ENCODE data around the gene DHRS4. TPM values are rescaled to one million over a fixed set of nuclear protein-coding genes. Genes with fewer than 3 reads are reported as not detected.
"Not testable (repeated sequence)": the region's sequence is repeated elsewhere in the genome, so short reads cannot be mapped to it uniquely, and the experiment has no call there.

The DHRS4 gene
- total RNA-seq, 3 donors from 2014 or later, result 35.0 to 41.7 (median 36.8) TPM

DNA sequence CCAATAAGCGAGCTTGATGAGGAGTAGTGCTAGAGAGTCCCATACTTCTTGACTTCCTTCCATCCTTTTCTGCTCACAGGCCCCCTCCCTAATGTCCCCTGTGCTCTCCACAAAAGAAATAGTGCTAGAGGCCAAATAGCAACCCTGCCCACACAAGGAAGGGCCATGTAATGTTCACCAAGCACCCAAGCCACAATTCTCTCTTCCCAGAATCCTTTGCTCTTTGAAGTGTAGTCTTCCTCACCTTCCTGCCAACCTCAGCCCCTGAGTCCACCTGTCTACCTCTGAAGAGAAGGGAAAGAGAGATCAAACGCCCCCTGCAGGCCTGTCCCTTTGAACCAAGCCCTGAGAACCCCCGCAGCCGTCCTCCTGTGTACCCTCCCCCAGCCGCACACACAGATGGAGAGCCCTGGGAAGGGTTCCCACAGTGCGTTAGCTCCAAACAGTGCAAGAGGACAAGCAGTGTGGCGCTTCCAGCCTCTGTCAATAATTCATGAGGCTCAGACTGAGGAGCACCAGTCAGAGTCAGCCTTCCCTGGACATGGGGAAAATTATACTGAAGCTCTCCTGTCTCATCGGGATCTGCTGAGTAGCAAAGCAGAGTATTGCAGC, 1.9 kb upstream of the DHRS4 start:
- DNase-seq, result peak in 1 of 3 donors; percentile 34
- no peaks in the 10 kb centered on the region for H3K9me3 ChIP-seq
- TF ChIP-seq, protein P1, sequence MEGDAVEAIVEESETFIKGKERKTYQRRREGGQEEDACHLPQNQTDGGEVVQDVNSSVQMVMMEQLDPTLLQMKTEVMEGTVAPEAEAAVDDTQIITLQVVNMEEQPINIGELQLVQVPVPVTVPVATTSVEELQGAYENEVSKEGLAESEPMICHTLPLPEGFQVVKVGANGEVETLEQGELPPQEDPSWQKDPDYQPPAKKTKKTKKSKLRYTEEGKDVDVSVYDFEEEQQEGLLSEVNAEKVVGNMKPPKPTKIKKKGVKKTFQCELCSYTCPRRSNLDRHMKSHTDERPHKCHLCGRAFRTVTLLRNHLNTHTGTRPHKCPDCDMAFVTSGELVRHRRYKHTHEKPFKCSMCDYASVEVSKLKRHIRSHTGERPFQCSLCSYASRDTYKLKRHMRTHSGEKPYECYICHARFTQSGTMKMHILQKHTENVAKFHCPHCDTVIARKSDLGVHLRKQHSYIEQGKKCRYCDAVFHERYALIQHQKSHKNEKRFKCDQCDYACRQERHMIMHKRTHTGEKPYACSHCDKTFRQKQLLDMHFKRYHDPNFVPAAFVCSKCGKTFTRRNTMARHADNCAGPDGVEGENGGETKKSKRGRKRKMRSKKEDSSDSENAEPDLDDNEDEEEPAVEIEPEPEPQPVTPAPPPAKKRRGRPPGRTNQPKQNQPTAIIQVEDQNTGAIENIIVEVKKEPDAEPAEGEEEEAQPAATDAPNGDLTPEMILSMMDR (IDR thresholded peaks at IDR 0.05), result no peak
- H3K4me3 ChIP-seq, result no peak overlapping the region
- no peaks in the 10 kb centered on the region for H3K36me3 ChIP-seq (ENCODE audit: low read depth)
- intact Hi-C loops (cut with DNase I, micrococcal nuclease), result no loop called here
- no peak for ATAC-seq
- peaks cover 4% of the 10 kb centered on the region for H3K4me1 ChIP-seq (ENCODE audit: low read depth)

DNA sequence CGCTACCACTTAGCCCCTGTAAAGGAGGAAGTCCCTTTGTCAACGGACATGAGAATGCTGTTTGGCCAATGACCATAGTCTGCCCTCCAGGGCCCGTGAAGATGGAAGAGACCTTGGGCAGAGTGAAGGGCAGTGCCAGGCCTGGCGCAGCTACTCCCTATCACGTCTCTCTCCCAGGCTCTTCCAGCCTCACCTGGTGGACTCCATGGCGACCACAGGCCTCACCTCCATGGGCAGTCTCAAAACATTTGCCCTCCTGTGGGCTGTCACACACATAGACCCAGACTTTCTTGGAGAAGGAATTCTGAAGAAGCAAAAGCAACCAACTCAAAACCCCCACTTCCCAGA, 480 bp upstream of the DHRS4 start:
- H3K9me3 ChIP-seq; intact Hi-C loops (cut with DNase I, micrococcal nuclease); H3K36me3 ChIP-seq (ENCODE audit: low read depth); DNase-seq; H3K4me1 ChIP-seq (ENCODE audit: low read depth): not testable (repeated sequence)
- peak; percentile 8 for ATAC-seq
- peak overlapping the region; percentile 69 for H3K4me3 ChIP-seq

DNA sequence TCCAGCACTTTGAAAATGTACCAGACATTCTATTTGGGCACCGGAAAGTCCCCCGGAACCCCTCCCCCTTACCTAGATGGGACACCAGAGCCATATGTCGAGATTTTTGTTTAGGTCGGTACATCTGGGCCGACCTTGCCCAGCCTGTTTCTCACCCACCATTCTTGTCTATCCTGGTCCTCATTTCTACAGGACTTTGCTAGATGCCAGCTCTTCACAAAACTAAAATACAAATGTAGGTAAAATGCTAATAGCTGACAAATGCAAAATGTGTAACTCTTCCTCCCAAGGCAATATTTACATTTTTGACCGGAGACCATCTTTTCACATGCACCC, 677 bp downstream of the DHRS4 start:
- TF ChIP-seq, protein P1 (IDR thresholded peaks at IDR 0.05), result peak; percentile 2
- H3K4me1 ChIP-seq (ENCODE audit: low read depth); DNase-seq; H3K9me3 ChIP-seq; intact Hi-C loops (cut with DNase I, micrococcal nuclease); ATAC-seq; H3K36me3 ChIP-seq (ENCODE audit: low read depth); H3K4me3 ChIP-seq: not testable (repeated sequence)

DNA sequence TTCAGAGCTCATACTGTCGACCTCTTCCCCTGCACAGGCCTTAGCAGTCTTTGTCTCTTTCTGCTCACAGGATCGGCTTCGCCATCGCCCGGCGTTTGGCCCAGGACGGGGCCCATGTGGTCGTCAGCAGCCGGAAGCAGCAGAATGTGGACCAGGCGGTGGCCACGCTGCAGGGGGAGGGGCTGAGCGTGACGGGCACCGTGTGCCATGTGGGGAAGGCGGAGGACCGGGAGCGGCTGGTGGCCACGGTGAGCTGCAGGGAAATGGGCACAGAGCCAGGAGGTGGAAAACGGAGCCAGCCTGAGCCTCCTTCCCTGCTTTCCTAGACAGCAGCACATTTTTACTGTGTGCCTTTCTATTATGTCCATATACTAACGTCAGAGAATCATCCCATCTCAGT, 1.4 kb downstream of the DHRS4 start:
- H3K9me3 ChIP-seq; H3K4me1 ChIP-seq (ENCODE audit: low read depth); H3K4me3 ChIP-seq; intact Hi-C loops (cut with DNase I, micrococcal nuclease); H3K36me3 ChIP-seq (ENCODE audit: low read depth): not testable (repeated sequence)
- peak; percentile 68 for ATAC-seq
- peak; percentile 75 to 86 (median 84) for DNase-seq

DNA sequence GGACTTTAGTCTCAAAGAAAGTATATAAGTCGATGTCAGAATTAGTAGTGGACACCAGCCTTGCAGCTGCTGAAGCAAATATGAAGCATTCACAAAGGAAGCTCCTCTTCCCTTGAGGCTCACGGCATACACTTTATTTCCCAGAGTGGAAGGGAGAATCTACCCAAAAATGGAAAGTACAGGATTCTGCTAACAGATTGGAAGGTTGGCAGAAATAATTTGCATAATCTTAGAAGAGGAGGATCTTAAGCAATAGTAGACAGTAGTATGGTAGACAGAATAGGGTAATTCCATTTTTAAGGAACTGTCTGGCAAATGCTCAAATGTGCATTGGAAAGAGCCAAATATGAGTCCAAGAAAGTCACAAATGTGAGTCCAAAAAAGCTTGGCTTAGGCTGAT, 2.2 kb downstream of the DHRS4 start:
- H3K4me3 ChIP-seq; H3K36me3 ChIP-seq (ENCODE audit: low read depth); intact Hi-C loops (cut with DNase I, micrococcal nuclease); DNase-seq; ATAC-seq; H3K9me3 ChIP-seq; H3K4me1 ChIP-seq (ENCODE audit: low read depth): not testable (repeated sequence)

DNA sequence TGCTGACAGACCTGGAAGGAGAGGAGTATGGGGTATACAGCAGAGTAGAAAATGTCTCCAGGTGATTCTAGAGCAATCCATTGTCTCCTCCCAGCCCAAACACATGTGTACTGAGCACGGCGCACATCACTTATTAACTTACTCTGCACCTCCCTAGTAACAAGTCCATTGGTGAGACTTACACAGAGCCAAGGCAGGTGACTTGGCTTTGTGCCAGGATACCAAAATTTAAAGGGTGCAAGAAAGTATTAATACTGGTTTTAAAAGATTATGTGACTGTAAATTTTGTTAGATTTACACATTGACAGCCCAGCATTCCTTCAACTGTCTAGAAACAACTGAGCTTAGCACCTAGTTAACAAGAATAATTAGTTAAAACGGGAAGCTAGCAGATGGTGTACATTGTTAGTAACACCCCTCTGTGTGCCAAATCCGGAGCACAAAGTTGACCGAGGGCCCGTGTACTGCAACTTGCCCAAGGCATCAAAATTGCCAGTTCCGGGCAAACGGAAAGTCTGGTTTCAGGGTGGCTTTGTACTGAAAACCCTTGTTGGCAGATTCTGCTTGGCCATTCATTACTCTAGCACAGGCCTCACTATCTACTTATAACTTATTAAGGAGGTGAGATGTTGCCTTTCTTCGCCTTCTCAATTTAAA, 4.5 kb downstream of the DHRS4 start:
- intact Hi-C loops (cut with DNase I, micrococcal nuclease); H3K4me1 ChIP-seq (ENCODE audit: low read depth); ATAC-seq; H3K4me3 ChIP-seq; H3K9me3 ChIP-seq; DNase-seq; H3K36me3 ChIP-seq (ENCODE audit: low read depth): not testable (repeated sequence)

DNA sequence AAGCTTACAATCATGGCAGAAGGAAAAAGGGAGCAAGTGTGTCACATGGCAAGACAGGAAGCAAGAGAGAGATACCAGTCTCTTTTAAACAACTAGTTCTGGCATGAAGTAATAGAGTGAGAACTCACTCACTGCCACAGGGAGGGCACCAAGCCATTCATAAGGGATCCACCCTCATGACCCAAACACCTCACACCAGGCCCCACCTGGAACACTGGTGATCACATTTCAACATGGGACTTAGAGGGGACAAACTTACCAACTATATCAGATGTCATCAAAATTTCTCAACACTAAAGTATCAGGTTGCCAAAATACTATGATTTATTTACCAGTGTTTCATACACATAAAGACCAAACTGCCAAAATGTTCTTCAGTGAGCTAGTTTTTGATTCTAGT, 7.3 kb downstream of the DHRS4 start:
- not testable (repeated sequence) for ATAC-seq

DNA sequence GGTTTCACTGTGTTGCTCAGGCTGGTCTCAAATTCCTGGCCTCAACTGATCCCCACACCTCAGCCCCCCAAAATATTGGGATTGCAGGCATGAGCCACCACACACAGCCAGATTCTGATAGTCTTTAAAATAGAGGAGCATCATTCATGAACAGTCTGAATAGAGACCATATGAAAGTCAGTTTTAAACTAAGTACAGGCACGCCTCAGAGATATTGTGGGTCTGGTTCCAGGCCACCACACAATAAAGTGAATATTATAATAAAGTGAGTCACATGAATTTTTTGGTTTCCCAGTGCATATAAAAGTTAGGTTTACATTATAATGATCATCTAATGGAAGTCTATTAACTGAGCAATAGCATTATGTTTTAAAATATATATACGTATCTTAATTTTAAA, 8.1 kb downstream of the DHRS4 start:
- ATAC-seq; DNase-seq; H3K4me3 ChIP-seq; H3K4me1 ChIP-seq (ENCODE audit: low read depth); H3K36me3 ChIP-seq (ENCODE audit: low read depth); H3K9me3 ChIP-seq; intact Hi-C loops (cut with DNase I, micrococcal nuclease): not testable (repeated sequence)

More for the DNA sequence above, 7.3 kb downstream of the DHRS4 start:
- intact Hi-C loops (cut with DNase I, micrococcal nuclease); H3K36me3 ChIP-seq (ENCODE audit: low read depth); H3K9me3 ChIP-seq; H3K4me3 ChIP-seq; DNase-seq; H3K4me1 ChIP-seq (ENCODE audit: low read depth): not testable (repeated sequence)

DNA sequence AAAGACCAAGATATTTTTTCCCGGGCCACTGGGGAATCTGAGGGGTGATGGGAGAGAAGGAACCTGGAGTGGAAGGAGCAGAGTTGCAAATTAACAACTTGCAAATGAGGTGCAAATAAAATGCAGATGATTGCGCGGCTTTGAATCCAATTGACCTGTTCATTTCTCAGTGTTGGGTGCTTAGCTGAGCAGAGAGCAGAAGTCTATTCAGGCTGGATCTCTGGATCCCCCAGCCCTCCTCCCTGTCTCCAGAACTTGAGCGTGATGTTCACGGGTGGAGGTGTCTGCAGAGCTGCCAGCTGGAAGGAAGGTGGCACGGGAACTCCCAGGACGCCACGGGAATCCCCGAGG, 15.5 kb downstream of the DHRS4 start:
- ATAC-seq; H3K4me3 ChIP-seq; DNase-seq; H3K9me3 ChIP-seq; intact Hi-C loops (cut with DNase I, micrococcal nuclease); H3K36me3 ChIP-seq (ENCODE audit: low read depth); H3K4me1 ChIP-seq (ENCODE audit: low read depth): not testable (repeated sequence)

DNA sequence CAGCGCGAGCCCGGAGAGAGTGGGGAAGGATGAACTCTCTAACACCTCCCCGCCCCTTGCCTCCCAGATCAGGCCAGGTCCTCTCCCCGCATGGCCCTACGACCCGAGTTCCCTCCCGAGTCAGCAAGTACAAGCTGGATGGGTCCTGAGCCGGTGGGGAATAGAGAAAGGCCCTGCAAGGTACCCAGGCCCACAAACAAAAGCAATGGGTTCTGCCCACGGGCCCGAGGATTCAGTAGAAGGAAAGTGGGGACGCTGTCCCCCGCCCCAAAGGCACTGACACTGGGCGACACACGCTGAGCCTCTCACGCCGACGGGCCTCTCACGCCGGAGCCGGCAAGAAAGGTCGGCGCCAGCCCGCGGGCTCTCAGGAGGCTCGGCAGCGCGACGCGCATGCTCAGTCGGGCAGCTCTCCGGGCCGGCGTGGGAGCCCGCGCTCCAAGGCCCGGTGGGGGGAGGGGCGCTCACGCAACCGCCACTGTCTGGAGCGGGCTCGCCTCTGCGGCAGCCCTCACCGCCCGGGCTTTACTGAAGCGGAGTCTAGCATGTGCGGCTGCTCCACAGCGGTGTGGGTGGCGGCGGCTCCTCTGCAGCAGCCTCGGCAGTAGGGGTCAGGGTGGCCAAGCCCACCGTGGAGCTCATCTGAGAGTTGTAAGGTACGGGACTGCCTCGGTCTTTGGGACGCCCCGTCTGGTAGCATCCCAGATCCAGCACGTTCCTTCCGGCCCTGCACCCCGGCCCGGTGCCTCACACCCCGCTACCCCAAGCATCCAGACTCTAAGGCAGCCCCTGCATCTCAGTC, 16.1 kb downstream of the DHRS4 start:
- intact Hi-C loops (cut with DNase I, micrococcal nuclease), result loop anchor here in 1 of 2 donors (5.0 kb wide), 1 partner anchor 48 kb away; no protein-coding TSS in a partner anchor
- ATAC-seq, result peak; percentile 92
- not testable (repeated sequence) for H3K36me3 ChIP-seq (ENCODE audit: low read depth)

DNA sequence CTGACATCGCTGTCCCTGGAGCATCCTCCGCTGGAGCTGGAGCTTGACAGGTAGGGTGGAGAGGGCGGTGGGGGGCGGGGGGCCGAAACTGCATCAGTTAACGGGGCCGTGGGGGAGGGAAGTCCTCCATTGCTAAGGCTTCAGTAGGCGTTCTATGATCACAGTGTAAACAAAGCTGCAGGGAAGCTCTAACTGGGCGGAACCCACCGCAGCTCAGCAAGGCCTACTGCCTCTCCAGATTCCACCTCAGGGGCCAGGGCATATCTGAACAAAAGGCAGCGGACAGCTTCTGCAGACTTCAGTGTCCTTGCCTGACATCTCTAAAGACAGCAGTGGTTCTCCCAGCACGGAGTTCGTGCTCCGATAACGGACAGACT, 16.7 kb downstream of the DHRS4 start:
- not testable (repeated sequence) for H3K9me3 ChIP-seq; H3K4me1 ChIP-seq (ENCODE audit: low read depth); DNase-seq; H3K36me3 ChIP-seq (ENCODE audit: low read depth); H3K4me3 ChIP-seq
- ATAC-seq, result peak; percentile 23
- intact Hi-C loops (cut with DNase I, micrococcal nuclease), result loop anchor here in 1 of 2 donors (5.0 kb wide), 1 partner anchor 47 kb away; no protein-coding TSS in a partner anchor

More for the DNA sequence above, 16.1 kb downstream of the DHRS4 start:
- DNase-seq, result peak; percentile 50 to 69 (median 55)
- not testable (repeated sequence) for H3K4me1 ChIP-seq (ENCODE audit: low read depth); H3K4me3 ChIP-seq; H3K9me3 ChIP-seq

DNA sequence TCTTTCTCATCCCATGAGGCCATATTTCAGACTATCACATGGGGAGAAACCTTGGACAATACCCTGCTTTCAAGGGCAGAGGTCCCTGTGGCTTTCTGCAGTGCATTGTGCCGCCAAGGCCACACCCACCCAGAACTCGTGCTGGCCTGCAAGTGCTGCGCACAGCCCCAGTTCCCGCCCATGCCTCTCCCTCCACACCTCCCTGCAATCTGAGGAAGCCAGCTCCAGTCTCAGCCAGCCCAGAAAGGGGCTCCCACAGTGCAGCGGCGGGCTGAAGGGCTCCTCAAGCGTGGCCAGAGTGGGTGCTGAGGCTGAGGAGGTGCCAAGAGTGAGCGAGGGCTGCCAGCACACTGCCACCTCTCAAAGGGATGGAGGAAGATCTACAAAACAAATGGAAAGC, 19.6 kb downstream of the DHRS4 start:
- not testable (repeated sequence) for H3K36me3 ChIP-seq (ENCODE audit: low read depth); H3K4me1 ChIP-seq (ENCODE audit: low read depth); H3K4me3 ChIP-seq; H3K9me3 ChIP-seq
- ATAC-seq (peak; percentile 58), DNase-seq (peak in 2 of 3 donors; percentile 46 to 69)
- intact Hi-C loops (cut with DNase I, micrococcal nuclease), result loop anchor here in 1 of 2 donors (5.0 kb wide), 1 partner anchor 44 kb away; no protein-coding TSS in a partner anchor

All from mucosa of descending colon (tissue), 3 donors.